ENCODE measurements around the gene CDCP2. TPM values are rescaled to one million over a fixed set of nuclear protein-coding genes. Genes with fewer than 3 reads are reported as not detected.

The CDCP2 gene
- total RNA-seq, 1 experiment from 2014 or later = not detected

DNA sequence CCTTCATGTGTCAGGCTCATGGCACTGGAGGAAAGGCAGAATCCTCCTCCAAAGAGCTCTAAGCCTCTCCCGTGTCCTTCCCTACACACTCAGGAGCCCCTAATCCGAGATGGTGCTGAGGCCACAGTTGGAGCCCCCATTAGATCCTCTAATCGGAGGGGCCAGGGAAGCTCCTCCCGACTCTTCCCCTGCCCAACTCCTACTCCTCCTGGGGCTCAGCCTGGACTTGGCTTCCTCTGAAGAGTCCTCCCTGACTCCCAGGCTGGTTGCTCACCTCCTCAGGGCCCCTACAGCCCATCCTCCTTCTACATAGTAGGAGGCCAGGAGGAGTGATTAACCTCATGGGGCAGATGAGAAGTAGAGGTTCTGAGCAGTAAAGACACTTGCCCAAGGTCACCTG is 21.3 kb upstream of the CDCP2 start:
- BruUV-seq (replicated peaks) = no TSS peak
- Histone ChIP-seq H3K36me3 (ENCODE audit: low read depth, low read length) (no peaks in the 10 kb centered on the region), H3K4me1 (ENCODE audit: insufficient read depth, low read length) (no peaks in the 10 kb centered on the region), H3K4me2 (ENCODE audit: low read length) (no peak overlapping the region), H3K4me3 (ENCODE audit: low read length) (no peak overlapping the region), H3K79me2 (ENCODE audit: low read length) (no peaks in the 10 kb centered on the region), H2AFZ (ENCODE audit: low read length) (no peak overlapping the region), H3K27me3 (ENCODE audit: low read length) (no peaks in the 10 kb centered on the region), H4K20me1 (ENCODE audit: low read length) (no peaks in the 10 kb centered on the region), H3K9me3 (ENCODE audit: low read length) (no peaks in the 10 kb centered on the region), H3F3A (ENCODE audit: low read length, unreplicated experiment) (no peaks in the 10 kb centered on the region), H3K9ac (ENCODE audit: low read length) (no peak overlapping the region), H3K27ac (ENCODE audit: low read length) (no peak overlapping the region), H3K9me2 (replicated peaks; ENCODE audit: low read length) (no peaks in the 10 kb centered on the region)
- ATAC-seq = no peak
- no peak for DNase-seq
- intact Hi-C loops (cut with micrococcal nuclease) = no loop called here
- POLR2A ChIA-PET (ENCODE audit: unreplicated experiment) = no interaction called here
- CTCF ChIA-PET = no interaction called here
- no peak for TF ChIP-seq EZH2phosphoT487 (IDR thresholded peaks at IDR 0.05; ENCODE audit: borderline replicate concordance, low read length)
- TF ChIP-seq EZH2 (IDR thresholded peaks at IDR 0.05; ENCODE audit: low read length, unreplicated experiment) = no peak
- TF ChIP-seq, protein P1, sequence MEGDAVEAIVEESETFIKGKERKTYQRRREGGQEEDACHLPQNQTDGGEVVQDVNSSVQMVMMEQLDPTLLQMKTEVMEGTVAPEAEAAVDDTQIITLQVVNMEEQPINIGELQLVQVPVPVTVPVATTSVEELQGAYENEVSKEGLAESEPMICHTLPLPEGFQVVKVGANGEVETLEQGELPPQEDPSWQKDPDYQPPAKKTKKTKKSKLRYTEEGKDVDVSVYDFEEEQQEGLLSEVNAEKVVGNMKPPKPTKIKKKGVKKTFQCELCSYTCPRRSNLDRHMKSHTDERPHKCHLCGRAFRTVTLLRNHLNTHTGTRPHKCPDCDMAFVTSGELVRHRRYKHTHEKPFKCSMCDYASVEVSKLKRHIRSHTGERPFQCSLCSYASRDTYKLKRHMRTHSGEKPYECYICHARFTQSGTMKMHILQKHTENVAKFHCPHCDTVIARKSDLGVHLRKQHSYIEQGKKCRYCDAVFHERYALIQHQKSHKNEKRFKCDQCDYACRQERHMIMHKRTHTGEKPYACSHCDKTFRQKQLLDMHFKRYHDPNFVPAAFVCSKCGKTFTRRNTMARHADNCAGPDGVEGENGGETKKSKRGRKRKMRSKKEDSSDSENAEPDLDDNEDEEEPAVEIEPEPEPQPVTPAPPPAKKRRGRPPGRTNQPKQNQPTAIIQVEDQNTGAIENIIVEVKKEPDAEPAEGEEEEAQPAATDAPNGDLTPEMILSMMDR (conservative IDR thresholded peaks at IDR 0.05; ENCODE audit: low read depth, low read length) = no peak

DNA sequence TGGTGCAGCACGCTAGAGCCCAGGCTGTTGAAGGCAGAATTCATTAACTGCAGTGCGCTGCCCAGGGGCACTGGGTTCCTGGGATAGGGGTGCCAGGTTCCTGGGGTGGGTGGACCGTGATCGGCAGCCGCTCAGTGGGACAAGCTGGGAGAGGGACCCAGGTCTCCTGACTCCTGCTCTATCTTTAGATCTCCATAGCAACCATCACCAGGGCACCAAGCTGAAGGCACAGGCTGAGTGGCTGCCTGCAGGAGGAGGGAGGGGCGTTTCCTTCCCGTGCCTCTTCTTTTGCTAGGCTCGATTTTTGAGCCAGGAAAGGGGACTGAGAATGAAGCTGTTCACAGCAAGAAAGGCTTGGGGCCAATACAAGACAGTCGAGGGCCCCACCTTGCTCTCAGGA is 20.9 kb upstream of the CDCP2 start:
- ChIA-PET POLR2A (ENCODE audit: unreplicated experiment) (no interaction called here), CTCF (no interaction called here)
- Histone ChIP-seq H3K36me3 (ENCODE audit: low read depth, low read length) (no peaks in the 10 kb centered on the region), H3K4me1 (ENCODE audit: insufficient read depth, low read length) (no peaks in the 10 kb centered on the region), H3K9ac (ENCODE audit: low read length) (no peak overlapping the region), H3K9me3 (ENCODE audit: low read length) (no peaks in the 10 kb centered on the region), H3F3A (ENCODE audit: low read length, unreplicated experiment) (no peaks in the 10 kb centered on the region), H3K79me2 (ENCODE audit: low read length) (no peaks in the 10 kb centered on the region), H3K9me2 (replicated peaks; ENCODE audit: low read length) (no peaks in the 10 kb centered on the region), H2AFZ (ENCODE audit: low read length) (no peak overlapping the region), H4K20me1 (ENCODE audit: low read length) (no peaks in the 10 kb centered on the region), H3K4me2 (ENCODE audit: low read length) (no peak overlapping the region), H3K4me3 (ENCODE audit: low read length) (no peak overlapping the region), H3K27me3 (ENCODE audit: low read length) (no peaks in the 10 kb centered on the region), H3K27ac (ENCODE audit: low read length) (no peak overlapping the region)
- TF ChIP-seq, protein P1 (conservative IDR thresholded peaks at IDR 0.05; ENCODE audit: low read depth, low read length) = no peak
- no peak for TF ChIP-seq EZH2phosphoT487 (IDR thresholded peaks at IDR 0.05; ENCODE audit: borderline replicate concordance, low read length)
- no peak for TF ChIP-seq EZH2 (IDR thresholded peaks at IDR 0.05; ENCODE audit: low read length, unreplicated experiment)
- DNase-seq = no peak
- BruUV-seq (replicated peaks) = no TSS peak
- no peak for ATAC-seq
- intact Hi-C loops (cut with micrococcal nuclease) = no loop called here

DNA sequence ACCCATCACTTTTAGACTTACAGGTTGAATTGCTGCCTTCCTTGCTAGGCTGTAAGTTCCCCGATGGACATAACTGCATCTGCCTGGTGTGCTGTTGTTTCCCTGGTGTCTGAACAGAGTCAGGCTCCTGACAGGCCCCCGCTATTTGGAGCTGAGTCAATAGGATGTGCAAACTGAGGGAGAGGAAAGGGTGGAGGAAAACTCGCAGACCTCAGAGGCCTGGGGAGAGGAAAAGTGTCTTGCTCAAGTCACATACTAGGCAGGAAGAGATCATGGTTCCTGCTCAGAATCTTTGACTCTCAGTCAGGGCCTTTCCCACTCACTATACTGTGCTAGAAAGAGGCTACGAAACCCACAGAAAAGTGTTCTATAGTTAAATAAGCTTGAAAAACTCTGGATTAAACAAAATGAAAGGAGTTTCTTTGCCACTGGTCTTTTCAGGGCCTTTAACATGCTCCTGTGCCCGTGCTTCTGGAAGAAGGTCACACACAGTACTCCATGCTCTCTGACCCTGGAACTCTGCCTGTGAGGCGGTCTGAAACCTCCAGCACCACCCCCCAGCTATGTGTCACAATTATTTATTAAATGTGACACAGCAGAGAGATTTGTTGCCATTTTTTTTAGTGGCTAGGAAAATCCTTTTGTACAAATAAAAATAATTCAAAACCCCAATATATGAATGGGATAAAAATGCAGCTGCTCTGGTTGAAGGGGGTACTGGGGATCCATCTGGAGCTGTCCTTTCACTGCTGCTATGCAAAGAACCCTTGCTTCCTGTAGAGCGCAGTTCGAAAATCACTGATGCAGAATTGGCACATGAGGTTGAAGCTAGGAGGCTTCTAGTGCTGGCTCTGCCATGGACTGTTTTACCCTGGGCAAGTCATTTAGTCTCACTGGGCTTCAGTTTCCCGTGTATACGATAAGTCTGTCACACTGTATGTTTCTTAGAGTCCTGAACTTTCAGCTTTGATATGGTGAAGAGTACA is 20.1 kb upstream of the CDCP2 start:
- H3K9me3 ChIP-seq (ENCODE audit: low read length) = no peaks in the 10 kb centered on the region
- intact Hi-C loops (cut with micrococcal nuclease) = no loop called here
- BruUV-seq (replicated peaks) = no TSS peak
- no peaks in the 10 kb centered on the region for H3K36me3 ChIP-seq (ENCODE audit: low read depth, low read length)
- H3K79me2 ChIP-seq (ENCODE audit: low read length) = no peaks in the 10 kb centered on the region
- DNase-seq = no peak
- H3K4me3 ChIP-seq (ENCODE audit: low read length) = no peak overlapping the region
- ChIA-PET POLR2A (ENCODE audit: unreplicated experiment) (no interaction called here), CTCF (no interaction called here)
- no peaks in the 10 kb centered on the region for H3K27me3 ChIP-seq (ENCODE audit: low read length)
- H2AFZ ChIP-seq (ENCODE audit: low read length) = no peak overlapping the region
- no peak overlapping the region for H3K9ac ChIP-seq (ENCODE audit: low read length)
- H3F3A ChIP-seq (ENCODE audit: low read length, unreplicated experiment) = no peaks in the 10 kb centered on the region
- no peaks in the 10 kb centered on the region for H3K9me2 ChIP-seq (replicated peaks; ENCODE audit: low read length)
- H3K4me2 ChIP-seq (ENCODE audit: low read length) = no peak overlapping the region
- TF ChIP-seq, protein P1 (conservative IDR thresholded peaks at IDR 0.05; ENCODE audit: low read depth, low read length) = no peak
- TF ChIP-seq EZH2phosphoT487 (IDR thresholded peaks at IDR 0.05; ENCODE audit: borderline replicate concordance, low read length) = no peak
- TF ChIP-seq EZH2 (IDR thresholded peaks at IDR 0.05; ENCODE audit: low read length, unreplicated experiment) = no peak
- no peak overlapping the region for H3K27ac ChIP-seq (ENCODE audit: low read length)
- H3K4me1 ChIP-seq (ENCODE audit: insufficient read depth, low read length) = no peaks in the 10 kb centered on the region
- ATAC-seq = no peak
- H4K20me1 ChIP-seq (ENCODE audit: low read length) = no peaks in the 10 kb centered on the region

Data from PC-3 (cell line).